Activated naive CD4-positive, alpha-beta T cell treated with anti-CD3 and anti-CD28 coated beads for 36 hours (primary cell): ENCODE data around the gene YIF1A. TPM values are rescaled to one million over a fixed set of nuclear protein-coding genes. Genes with fewer than 3 reads are reported as not detected.
A peak's percentile ranks its signal among the peaks of the same experiment; 100 is the strongest.

Source experiments
- CTCF ChIA-PET: fragments of 350-600 bp; sonication (Branson Sonifier 250); formaldehyde crosslinking; loops from one replicate; lab custom pipeline; 2021; ENCODE audit warnings: antibody characterized with exemption; lab: Charles Lee
- DNase-seq: peaks from one replicate; pipeline ENCODE4 v3.0.0-alpha.2; 2020
- H3K27ac Mint-ChIP-seq: one replicate; pipeline ENCODE4 v1.8.0; 2021; ENCODE audit warnings: mild to moderate bottlenecking, mixed read lengths
- H3K27me3 Mint-ChIP-seq: one replicate; pipeline ENCODE4 v1.8.0; 2021; ENCODE audit warnings: low read depth, mixed read lengths
- H3K36me3 Mint-ChIP-seq: one replicate; pipeline ENCODE4 v1.8.0; 2021; ENCODE audit warnings: low read depth, mixed read lengths
- H3K4me1 Mint-ChIP-seq: one replicate; pipeline ENCODE4 v1.8.0; 2021; ENCODE audit warnings: low read depth, mixed read lengths
- H3K4me3 Mint-ChIP-seq: one replicate; pipeline ENCODE4 v1.8.0; 2021; ENCODE audit warnings: mild to moderate bottlenecking, moderate library complexity, mixed read lengths
- H3K9me3 Mint-ChIP-seq: one replicate; pipeline ENCODE4 v1.8.0; 2021; ENCODE audit warnings: mixed read lengths
- intact Hi-C: fragments of 100-400 bp; cut with micrococcal nuclease; formaldehyde crosslinking; loops from one replicate; pipeline ENCODE4 v1.15.1; 2023
- total RNA-seq, 2 experiments: library from RNA; stranded (reverse); gene quantifications; one replicate each; pipeline ENCODE4 v1.2.3, GENCODE V29; 2021

YIF1A gene
- total RNA-seq, 2 experiments from 2014 or later, result 45.9 to 49.7 TPM

GRCh38 chr11:66331542-66332370, 42.8 kb upstream of the YIF1A start:
- no peak for DNase-seq
- H3K36me3 Mint-ChIP-seq, result no peaks in the 10 kb centered on the region
- no peaks in the 10 kb centered on the region for H3K27me3 Mint-ChIP-seq
- no peak overlapping the region for H3K27ac Mint-ChIP-seq
- H3K9me3 Mint-ChIP-seq, result no peaks in the 10 kb centered on the region
- peaks cover 34% of the 10 kb centered on the region for H3K4me1 Mint-ChIP-seq
- CTCF ChIA-PET, result interaction anchor here (0.7 to 4.0 kb wide), 4 partner anchors 10 to 58 kb away, joined by 3 to 39 read pairs (median 4); no protein-coding TSS in a partner anchor
- no peak overlapping the region for H3K4me3 Mint-ChIP-seq
- intact Hi-C loops, result no loop called here

- intact Hi-C loops, result no loop called here
- H3K4me3 Mint-ChIP-seq, result no peak overlapping the region
- H3K9me3 Mint-ChIP-seq, result no peaks in the 10 kb centered on the region
- peaks cover 33% of the 10 kb centered on the region for H3K4me1 Mint-ChIP-seq
- no peaks in the 10 kb centered on the region for H3K27me3 Mint-ChIP-seq
- no peak overlapping the region for H3K27ac Mint-ChIP-seq
- no peaks in the 10 kb centered on the region for H3K36me3 Mint-ChIP-seq
- CTCF ChIA-PET, result interaction anchor here (1.4 to 4.0 kb wide), 2 partner anchors 10 to 19 kb away, joined by 3 to 39 read pairs; no protein-coding TSS in a partner anchor
- DNase-seq, result no peak
These were observed 42.0 kb upstream of the YIF1A start for GRCh38 chr11:66330931-66331330.

- H3K4me3 Mint-ChIP-seq, result no peak overlapping the region
- peaks cover 34% of the 10 kb centered on the region for H3K4me1 Mint-ChIP-seq
- H3K27ac Mint-ChIP-seq, result no peak overlapping the region
- CTCF ChIA-PET, result interaction anchor here (0.6 to 4.0 kb wide), 4 partner anchors 12 to 47 kb away, joined by 3 to 39 read pairs (median 4); partner anchors contain the start of gene CD248
- no peak for DNase-seq
- H3K27me3 Mint-ChIP-seq, result no peaks in the 10 kb centered on the region
- H3K9me3 Mint-ChIP-seq, result no peaks in the 10 kb centered on the region
- no peaks in the 10 kb centered on the region for H3K36me3 Mint-ChIP-seq
- intact Hi-C loops, result loop anchor here (2.0 kb wide), 1 partner anchor 106 kb away; no protein-coding TSS in a partner anchor
These were observed 40.3 kb upstream of the YIF1A start for GRCh38 chr11:66329165-66329673.

GRCh38 chr11:66328302-66329144, 39.6 kb upstream of the YIF1A start:
- H3K27me3 Mint-ChIP-seq, result no peaks in the 10 kb centered on the region
- DNase-seq, result peak; percentile 90
- H3K9me3 Mint-ChIP-seq, result no peaks in the 10 kb centered on the region
- H3K4me3 Mint-ChIP-seq, result peak overlapping the region; percentile 34
- peak overlapping the region; percentile 74 for H3K27ac Mint-ChIP-seq
- peaks cover 38% of the 10 kb centered on the region for H3K4me1 Mint-ChIP-seq
- H3K36me3 Mint-ChIP-seq, result no peaks in the 10 kb centered on the region
- intact Hi-C loops, result loop anchor here (1.0 to 2.0 kb wide), 5 partner anchors 16 to 106 kb away; partner anchors contain the start of genes BRMS1 and YIF1A
- CTCF ChIA-PET, result interaction anchor here (0.6 to 4.0 kb wide), 4 partner anchors 11 to 40 kb away, joined by 3 to 39 read pairs (median 4); partner anchors contain the start of genes CD248 and YIF1A

- intact Hi-C loops, result loop anchor here (1.0 to 2.0 kb wide), 5 partner anchors 16 to 105 kb away; partner anchors contain the start of genes BRMS1 and YIF1A
- Mint-ChIP-seq H3K4me3 (no peak overlapping the region), H3K27me3 (no peaks in the 10 kb centered on the region), H3K36me3 (no peaks in the 10 kb centered on the region), H3K4me1 (peaks cover 38% of the 10 kb centered on the region), H3K9me3 (no peaks in the 10 kb centered on the region), H3K27ac (peak overlapping the region; percentile 74)
- DNase-seq, result peak; percentile 65
- CTCF ChIA-PET, result no interaction called here
These were observed 39.0 kb upstream of the YIF1A start for GRCh38 chr11:66328031-66328301.

- CTCF ChIA-PET, result interaction anchor here (1.0 to 1.6 kb wide), 3 partner anchors 9 to 104 kb away, joined by 5 to 23 read pairs (median 5); no protein-coding TSS in a partner anchor
- peaks cover 41% of the 10 kb centered on the region for H3K4me1 Mint-ChIP-seq
These were observed 38.5 kb upstream of the YIF1A start for GRCh38 chr11:66327171-66328030.

GRCh38 chr11:66326261-66327111, 37.5 kb upstream of the YIF1A start:
- intact Hi-C loops, result loop anchor here (1.0 kb wide), 1 partner anchor 8 kb away; no protein-coding TSS in a partner anchor
- Mint-ChIP-seq H3K36me3 (no peaks in the 10 kb centered on the region), H3K27me3 (no peaks in the 10 kb centered on the region), H3K4me3 (no peak overlapping the region), H3K9me3 (no peaks in the 10 kb centered on the region), H3K4me1 (peaks cover 42% of the 10 kb centered on the region), H3K27ac (peak overlapping the region; percentile 57)
- CTCF ChIA-PET, result interaction anchor here (1.0 to 1.6 kb wide), 3 partner anchors 8 to 103 kb away, joined by 5 to 23 read pairs (median 5); no protein-coding TSS in a partner anchor
- DNase-seq, result peak; percentile 74

More at GRCh38 chr11:66327171-66328030, 38.5 kb upstream of the YIF1A start:
- Mint-ChIP-seq H3K4me3 (no peak overlapping the region), H3K9me3 (no peaks in the 10 kb centered on the region), H3K36me3 (no peaks in the 10 kb centered on the region), H3K27ac (peak overlapping the region; percentile 74), H3K27me3 (no peaks in the 10 kb centered on the region)
- intact Hi-C loops, result loop anchor here (1.0 to 2.0 kb wide), 5 partner anchors 15 to 105 kb away; partner anchors contain the start of genes BRMS1 and YIF1A
- DNase-seq, result no peak

- H3K27ac Mint-ChIP-seq, result no peak overlapping the region
- H3K4me3 Mint-ChIP-seq, result no peak overlapping the region
- H3K4me1 Mint-ChIP-seq, result peaks cover 43% of the 10 kb centered on the region
These were observed 36.3 kb upstream of the YIF1A start for GRCh38 chr11:66325263-66325671.

GRCh38 chr11:66324664-66325063, 35.7 kb upstream of the YIF1A start:
- CTCF ChIA-PET, result interaction anchor here (1.3 kb wide), 1 partner anchor 13 kb away, joined by 6 read pairs; no protein-coding TSS in a partner anchor
- Mint-ChIP-seq H3K9me3 (peaks cover 6% of the 10 kb centered on the region), H3K36me3 (no peaks in the 10 kb centered on the region), H3K4me3 (no peak overlapping the region), H3K27ac (no peak overlapping the region), H3K4me1 (peaks cover 48% of the 10 kb centered on the region), H3K27me3 (no peaks in the 10 kb centered on the region)
- no peak for DNase-seq
- intact Hi-C loops, result no loop called here

More at GRCh38 chr11:66325263-66325671, 36.3 kb upstream of the YIF1A start:
- CTCF ChIA-PET, result interaction anchor here (0.9 kb wide), 1 partner anchor 14 kb away, joined by 3 read pairs; no protein-coding TSS in a partner anchor
- intact Hi-C loops, result no loop called here
- H3K9me3 Mint-ChIP-seq, result peaks cover 2% of the 10 kb centered on the region
- no peaks in the 10 kb centered on the region for H3K36me3 Mint-ChIP-seq
- DNase-seq, result no peak
- H3K27me3 Mint-ChIP-seq, result no peaks in the 10 kb centered on the region

GRCh38 chr11:66323684-66324083, 34.7 kb upstream of the YIF1A start:
- H3K36me3 Mint-ChIP-seq, result no peaks in the 10 kb centered on the region
- no peak overlapping the region for H3K4me3 Mint-ChIP-seq
- H3K4me1 Mint-ChIP-seq, result peaks cover 54% of the 10 kb centered on the region

More at GRCh38 chr11:66323684-66324083, 34.7 kb upstream of the YIF1A start:
- no peaks in the 10 kb centered on the region for H3K27me3 Mint-ChIP-seq
- CTCF ChIA-PET, result interaction anchor here (1.3 kb wide), 1 partner anchor 12 kb away, joined by 6 read pairs; no protein-coding TSS in a partner anchor
- no peak overlapping the region for H3K27ac Mint-ChIP-seq
- peaks cover 10% of the 10 kb centered on the region for H3K9me3 Mint-ChIP-seq
- DNase-seq, result no peak
- intact Hi-C loops, result no loop called here
